Natural killer cell (primary cell): ENCODE results near the gene ECI1. TPM values are rescaled to one million over a fixed set of nuclear protein-coding genes. Genes with fewer than 3 reads are reported as not detected.

ENCODE experiments used
- ATAC-seq, 3 donors: fragments of 150-1000 bp in 2 of 3; fragments of 200-7000 bp in 1 of 3; cut with Tn5 transposase; 1 replicate in 1 of 3; 2 replicates in 2 of 3; pipeline ENCODE4 v1.10.0; 2021; ENCODE audit warnings: mild to moderate bottlenecking in 2 of 3, moderate library complexity in 2 of 3
- DNase-seq, 2 donors: peaks; one replicate each; pipeline versions ENCODE4 v3.0.0 to v3.0.0-alpha.2; 2013 to 2021; ENCODE audit warnings: mixed read lengths in 1 of 2
- H3K27ac ChIP-seq: one replicate; pipeline ENCODE4 v1.5.1; 2013; ENCODE audit warnings: mild to moderate bottlenecking, low read length
- H3K27me3 ChIP-seq: one replicate; pipeline ENCODE4 v1.6.1; 2013; ENCODE audit warnings: low read length; ENCODE audit not compliant: control insufficient read depth, insufficient read depth
- H3K36me3 ChIP-seq: one replicate; pipeline ENCODE4 v1.6.1; 2013; ENCODE audit warnings: low read length; ENCODE audit not compliant: control insufficient read depth, insufficient read depth
- H3K4me1 ChIP-seq: one replicate; pipeline ENCODE4 v1.6.1; 2013; ENCODE audit warnings: low read length; ENCODE audit not compliant: control insufficient read depth, insufficient read depth
- H3K4me3 ChIP-seq: one replicate; pipeline ENCODE4 v1.5.1; 2013; ENCODE audit warnings: low read length
- H3K9me3 ChIP-seq: one replicate; pipeline ENCODE4 v1.6.1; 2013; ENCODE audit warnings: low read length; ENCODE audit not compliant: control insufficient read depth, insufficient read depth
- H3K27ac Mint-ChIP-seq, 2 donors: one replicate each; pipeline ENCODE4 v1.8.0; 2022; ENCODE audit warnings: mild to moderate bottlenecking in 2 of 2, mixed read lengths in 2 of 2, moderate library complexity in 1 of 2
- H3K27me3 Mint-ChIP-seq, 2 donors: one replicate each; pipeline ENCODE4 v1.8.0; 2022; ENCODE audit warnings: low read depth in 2 of 2, mixed read lengths in 2 of 2
- H3K36me3 Mint-ChIP-seq: one replicate; pipeline ENCODE4 v1.8.0; 2022; ENCODE audit warnings: mixed read lengths
- H3K4me1 Mint-ChIP-seq, 2 donors: one replicate each; pipeline ENCODE4 v1.8.0; 2022; ENCODE audit warnings: mixed read lengths in 2 of 2
- H3K4me3 Mint-ChIP-seq: one replicate; pipeline ENCODE4 v1.8.0; 2022; ENCODE audit warnings: mild to moderate bottlenecking, moderate library complexity, mixed read lengths
- H3K9me3 Mint-ChIP-seq, 2 donors: one replicate each; pipeline ENCODE4 v1.8.0; 2022; ENCODE audit warnings: mixed read lengths in 2 of 2
- CTCF ChIP-seq: fragments of 200-600 bp; IDR thresholded peaks from one replicate; pipeline ENCODE4 v1.8.0; 2022; ENCODE audit warnings: antibody characterized with exemption
- WGBS: methylation state at CpG from one replicate; pipeline ENCODE4 v1.1.7; 2013; ENCODE audit warnings: missing lambda C conversion rate; ENCODE audit not compliant: insufficient coverage; 5-methylcytosine and 5-hydroxymethylcytosine counted together
- intact Hi-C: fragments of 100-400 bp; cut with micrococcal nuclease; formaldehyde crosslinking; loops from one replicate; pipeline ENCODE4 v1.14.2; 2022
- total RNA-seq, 4 donors: library from RNA; stranded (reverse); fragments of 120-200 nt in 1 of 4; gene quantifications; one replicate each; pipeline versions ENCODE4 v1.2.3 to v1.2.4, GENCODE V29; 2013 to 2022

Gene ECI1
- total RNA-seq, 3 donors from 2014 or later (not counting 1 experiment from before 2014, with no cell fraction given), result 14.6 to 19.2 (median 19.0) TPM

- DNase-seq (no peak), ATAC-seq (peak in 1 of 3 donors; percentile 8)
- H3K36me3 ChIP-seq, result peaks cover 32% of the 10 kb centered on the region
- peaks cover 6% of the 10 kb centered on the region for H3K27me3 ChIP-seq
- Mint-ChIP-seq H3K36me3 (no peaks in the 10 kb centered on the region), H3K4me1 (no peaks in the 10 kb centered on the region), H3K27me3 (no peaks in the 10 kb centered on the region), H3K4me3 (no peak overlapping the region), H3K9me3 (no peaks in the 10 kb centered on the region), H3K27ac (no peak overlapping the region)
- H3K9me3 ChIP-seq, result no peaks in the 10 kb centered on the region
- WGBS, result 11% methylated on average over 40 of the region's 40 CpGs
- H3K4me3 ChIP-seq, result no peak overlapping the region
- peaks cover 13% of the 10 kb centered on the region for H3K4me1 ChIP-seq
- H3K27ac ChIP-seq, result no peak overlapping the region
- intact Hi-C loops, result no loop called here
- no peak for TF ChIP-seq CTCF
Observed at GRCh38 chr16:2237102-2237482, 14.3 kb downstream of the ECI1 start.

- H3K27ac Mint-ChIP-seq, result no peak within 1 kb of the TSS
- 19% methylated on average over 64 of the region's 64 CpGs for WGBS
- H3K27me3 Mint-ChIP-seq, result no peaks in the 10 kb centered on the region
- Histone ChIP-seq H3K4me3 (no peak within 1 kb of the TSS), H3K4me1 (peaks cover 13% of the 10 kb centered on the region), H3K9me3 (no peaks in the 10 kb centered on the region), H3K36me3 (peaks cover 37% of the 10 kb centered on the region), H3K27ac (no peak within 1 kb of the TSS), H3K27me3 (peaks cover 6% of the 10 kb centered on the region)
- no peak for DNase-seq
- no peaks in the 10 kb centered on the region for H3K36me3 Mint-ChIP-seq
- intact Hi-C loops, result no loop called here
- ATAC-seq, result peak in 1 of 3 donors; percentile 24
- no peaks in the 10 kb centered on the region for H3K9me3 Mint-ChIP-seq
- no peak for TF ChIP-seq CTCF
- H3K4me1 Mint-ChIP-seq, result no peaks in the 10 kb centered on the region
- no peak within 1 kb of the TSS for H3K4me3 Mint-ChIP-seq
Observed at GRCh38 chr16:2236337-2237101, 14.9 kb downstream of the ECI1 start, which contains the start of gene DNASE1L2. DNASE1L2 (plus strand) TSS chr16:2236444; CDS start chr16:2236817, 373 bp downstream.

DNA sequence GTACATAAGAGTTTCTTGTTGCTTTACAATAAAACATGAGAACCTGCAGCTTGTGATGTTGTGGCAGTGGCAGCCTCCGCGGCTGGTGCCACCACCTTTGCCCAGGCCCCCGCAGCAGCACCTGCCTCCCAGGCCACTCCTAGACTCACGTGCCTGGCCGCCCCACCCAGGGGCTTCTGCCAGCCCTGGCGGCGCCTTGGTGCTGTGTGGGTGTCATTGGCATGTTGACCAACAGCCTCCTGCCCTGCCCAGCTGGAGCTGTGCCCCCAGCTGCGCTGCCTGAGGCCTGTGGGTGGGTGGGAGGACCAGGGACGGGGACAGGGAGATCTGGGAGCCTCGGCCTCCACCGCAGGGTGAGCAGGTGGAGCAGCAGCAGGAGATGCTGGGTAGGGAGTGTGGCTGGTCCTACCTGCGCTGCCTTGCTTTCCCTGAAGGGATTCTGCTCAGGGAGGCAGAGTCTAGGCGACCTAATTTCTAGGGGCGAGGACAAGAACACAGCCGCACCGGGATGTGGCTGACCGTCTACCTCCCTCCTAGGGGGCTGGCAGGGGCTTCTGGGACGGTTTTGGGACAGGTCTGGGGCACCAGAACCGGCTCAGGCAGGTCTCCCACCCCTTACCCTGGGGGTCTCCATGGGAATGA, 15.6 kb downstream of the ECI1 start:
- intact Hi-C loops, result no loop called here
- DNase-seq (no peak), ATAC-seq (no peak)
- H3K4me3 Mint-ChIP-seq, result no peak overlapping the region
- Histone ChIP-seq H3K27ac (no peak overlapping the region), H3K36me3 (peaks cover 44% of the 10 kb centered on the region), H3K9me3 (no peaks in the 10 kb centered on the region), H3K27me3 (peaks cover 6% of the 10 kb centered on the region), H3K4me1 (peaks cover 13% of the 10 kb centered on the region), H3K4me3 (no peak overlapping the region)
- WGBS, result 90% methylated on average over 19 of the region's 19 CpGs
- no peak overlapping the region for H3K27ac Mint-ChIP-seq
- no peak for TF ChIP-seq CTCF
- H3K36me3 Mint-ChIP-seq, result no peaks in the 10 kb centered on the region
- no peaks in the 10 kb centered on the region for H3K4me1 Mint-ChIP-seq
- no peaks in the 10 kb centered on the region for H3K9me3 Mint-ChIP-seq
- H3K27me3 Mint-ChIP-seq, result no peaks in the 10 kb centered on the region
